ENCODE data around the gene CPA2.

GRCh38 chr7:130223646-130224045 lies 43.0 kb upstream of the CPA2 start:
- TF ChIP-seq CTCF (IDR thresholded peaks at IDR 0.05) (no peak), EZH2phosphoT487 (IDR thresholded peaks at IDR 0.05) (no peak)
